CMK (cell line): Measurements from ENCODE around the gene HRH3.

Experiments
- DNase-seq: peaks from one replicate; pipeline ENCODE4 v3.0.0-alpha.2; 2010; ENCODE audit warnings: low read depth

The HRH3 gene

GRCh38 chr20:62243906-62244515, 23.9 kb upstream of the HRH3 start:
- no peak for DNase-seq

GRCh38 chr20:62243106-62243505, 23.0 kb upstream of the HRH3 start:
- no peak for DNase-seq

GRCh38 chr20:62242176-62242575, 22.1 kb upstream of the HRH3 start:
- DNase-seq, result no peak

- no peak for DNase-seq
Observed at GRCh38 chr20:62241506-62241905, 21.4 kb upstream of the HRH3 start.

- DNase-seq, result no peak
Observed at GRCh38 chr20:62240020-62240685, 20.1 kb upstream of the HRH3 start.

GRCh38 chr20:62239278-62239879, 19.3 kb upstream of the HRH3 start:
- DNase-seq, result no peak

GRCh38 chr20:62238569-62239277, 18.6 kb upstream of the HRH3 start:
- DNase-seq, result no peak

GRCh38 chr20:62237801-62238568, 17.9 kb upstream of the HRH3 start, which contains the start of gene OSBPL2:
OSBPL2 (plus strand) TSS chr20:62238521; CDS start chr20:62256185, 17,664 bp downstream.
- DNase-seq, result peak; percentile 90

GRCh38 chr20:62237514-62237800, 17.4 kb upstream of the HRH3 start:
- DNase-seq, result no peak

GRCh38 chr20:62236766-62237513, 16.9 kb upstream of the HRH3 start:
- no peak for DNase-seq

- no peak for DNase-seq
Observed at GRCh38 chr20:62236200-62236599, 16.1 kb upstream of the HRH3 start.

GRCh38 chr20:62235777-62236157, 15.7 kb upstream of the HRH3 start:
- DNase-seq, result no peak

- DNase-seq, result no peak
Observed at GRCh38 chr20:62235001-62235776, 15.1 kb upstream of the HRH3 start.

- DNase-seq, result no peak
Observed at GRCh38 chr20:62234339-62234738, 14.3 kb upstream of the HRH3 start.

- no peak for DNase-seq
Observed at GRCh38 chr20:62233684-62234083, 13.6 kb upstream of the HRH3 start.

GRCh38 chr20:62232770-62233645, 12.9 kb upstream of the HRH3 start:
- no peak for DNase-seq

GRCh38 chr20:62232194-62232593, 12.1 kb upstream of the HRH3 start:
- DNase-seq, result no peak

GRCh38 chr20:62231292-62231691, 11.2 kb upstream of the HRH3 start:
- DNase-seq, result no peak

GRCh38 chr20:62230696-62231095, 10.6 kb upstream of the HRH3 start:
- DNase-seq, result no peak

GRCh38 chr20:62230276-62230675, 10.2 kb upstream of the HRH3 start:
- no peak for DNase-seq
